ENCODE measurements around the gene PCLAF.
A peak's percentile ranks its signal among the peaks of the same experiment; 100 is the strongest.

PCLAF gene

GRCh38 chr15:64398575-64398974 lies 17.3 kb upstream of the PCLAF start:
- no peak for TF ChIP-seq TCF12 (IDR thresholded peaks at IDR 0.05; ENCODE audit: low read depth)
- no peak for TF ChIP-seq FOXM1 (IDR thresholded peaks at IDR 0.05; ENCODE audit: borderline replicate concordance, low read depth)
- TF ChIP-seq EGR1 (IDR thresholded peaks at IDR 0.05) = no peak
- TF ChIP-seq RAD21 (IDR thresholded peaks at IDR 0.05; ENCODE audit: low read depth) = no peak
- TF ChIP-seq, protein P1, sequence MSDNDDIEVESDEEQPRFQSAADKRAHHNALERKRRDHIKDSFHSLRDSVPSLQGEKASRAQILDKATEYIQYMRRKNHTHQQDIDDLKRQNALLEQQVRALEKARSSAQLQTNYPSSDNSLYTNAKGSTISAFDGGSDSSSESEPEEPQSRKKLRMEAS (IDR thresholded peaks at IDR 0.05) = no peak
- TF ChIP-seq YY1 (IDR thresholded peaks at IDR 0.05; ENCODE audit: low read depth) = no peak
- TF ChIP-seq TEAD4 (IDR thresholded peaks at IDR 0.05) = no peak
- TF ChIP-seq, protein P2, sequence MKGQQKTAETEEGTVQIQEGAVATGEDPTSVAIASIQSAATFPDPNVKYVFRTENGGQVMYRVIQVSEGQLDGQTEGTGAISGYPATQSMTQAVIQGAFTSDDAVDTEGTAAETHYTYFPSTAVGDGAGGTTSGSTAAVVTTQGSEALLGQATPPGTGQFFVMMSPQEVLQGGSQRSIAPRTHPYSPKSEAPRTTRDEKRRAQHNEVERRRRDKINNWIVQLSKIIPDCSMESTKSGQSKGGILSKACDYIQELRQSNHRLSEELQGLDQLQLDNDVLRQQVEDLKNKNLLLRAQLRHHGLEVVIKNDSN (IDR thresholded peaks at IDR 0.05) = no peak
- no peak for TF ChIP-seq NFIC (IDR thresholded peaks at IDR 0.05)
- no peak for TF ChIP-seq CEBPB (IDR thresholded peaks at IDR 0.05)
- TF ChIP-seq ZBTB7A (IDR thresholded peaks at IDR 0.05; ENCODE audit: low read depth) = no peak
- no peak for TF ChIP-seq EP300 (IDR thresholded peaks at IDR 0.05; ENCODE audit: borderline replicate concordance)
- TF ChIP-seq TAF1 (IDR thresholded peaks at IDR 0.05; ENCODE audit: low read depth) = no peak
- TF ChIP-seq REST (IDR thresholded peaks at IDR 0.05; ENCODE audit: low read depth) = no peak
- no peak for TF ChIP-seq CREB1 (IDR thresholded peaks at IDR 0.05; ENCODE audit: low read depth)

DNA sequence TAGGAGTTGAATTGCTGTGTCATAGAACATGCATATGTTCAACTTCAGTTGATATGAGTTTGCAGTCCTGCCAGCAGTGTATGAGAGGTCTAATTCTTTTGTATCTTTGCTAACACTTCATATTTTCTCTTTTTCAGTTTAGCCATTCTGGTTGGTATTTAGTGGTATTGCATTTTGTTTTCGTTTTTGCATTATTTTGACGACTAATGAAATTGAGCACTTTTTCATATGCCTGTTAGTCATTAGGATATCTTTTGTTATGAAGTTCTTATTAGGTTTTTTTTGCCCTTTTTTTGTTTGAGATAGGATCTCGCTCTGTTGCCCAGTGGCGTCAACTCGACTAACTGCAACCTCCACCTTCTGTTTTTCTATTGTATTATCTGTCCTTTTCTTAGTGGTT lies 15.5 kb upstream of the PCLAF start:
- TF ChIP-seq TAF1 (IDR thresholded peaks at IDR 0.05; ENCODE audit: low read depth) = no peak
- TF ChIP-seq ZBTB7A (IDR thresholded peaks at IDR 0.05; ENCODE audit: low read depth) = no peak
- no peak for TF ChIP-seq CREB1 (IDR thresholded peaks at IDR 0.05; ENCODE audit: low read depth)
- no peak for TF ChIP-seq TEAD4 (IDR thresholded peaks at IDR 0.05)
- TF ChIP-seq CEBPB (IDR thresholded peaks at IDR 0.05) = no peak
- TF ChIP-seq YY1 (IDR thresholded peaks at IDR 0.05; ENCODE audit: low read depth) = no peak
- TF ChIP-seq, protein P2 (IDR thresholded peaks at IDR 0.05) = no peak
- TF ChIP-seq TCF12 (IDR thresholded peaks at IDR 0.05; ENCODE audit: low read depth) = no peak

- TF ChIP-seq YY1 (IDR thresholded peaks at IDR 0.05; ENCODE audit: low read depth) (no peak), TEAD4 (IDR thresholded peaks at IDR 0.05) (no peak), TAF1 (IDR thresholded peaks at IDR 0.05; ENCODE audit: low read depth) (no peak)
Measured at GRCh38 chr15:64389036-64389435, 7.8 kb upstream of the PCLAF start.

DNA sequence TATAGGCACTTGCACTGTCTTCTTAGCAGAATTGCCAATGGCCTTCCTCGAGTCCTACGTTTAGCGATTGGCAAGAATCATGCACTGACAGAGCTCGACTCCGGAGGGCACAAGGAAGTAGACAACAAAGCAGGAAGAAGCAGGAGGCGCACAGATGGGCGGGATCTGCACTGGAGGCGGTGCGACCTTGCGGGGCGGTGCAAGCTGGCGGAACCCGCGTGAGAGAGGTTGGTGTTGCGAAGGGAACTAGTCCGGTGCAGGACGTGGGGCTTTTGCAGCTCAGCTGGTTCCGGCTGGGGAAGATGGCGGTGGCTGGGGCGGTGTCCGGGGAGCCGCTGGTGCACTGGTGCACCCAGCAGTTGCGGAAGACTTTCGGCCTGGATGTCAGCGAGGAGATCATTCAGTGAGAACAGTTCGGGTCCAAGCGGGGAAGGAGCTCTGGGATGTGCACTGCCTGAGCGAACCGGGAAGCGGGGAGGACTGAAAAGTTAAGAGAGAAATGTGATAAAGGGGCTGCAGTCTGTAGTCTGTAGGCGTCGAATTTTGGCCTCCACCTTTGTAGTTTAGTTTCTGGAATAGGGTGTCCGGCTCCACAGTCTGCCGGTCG lies 6.4 kb upstream of the PCLAF start, which contains the start of gene TRIP4:
Gene TRIP4, plus strand, starts transcription at position 275 of the 607 bp plus-strand sequence. Its CDS starts 28 bp downstream, at position 303.
- no peak; the same call in 1 of the 2 replicates for TF ChIP-seq NFIC (IDR thresholded peaks at IDR 0.05)
- TF ChIP-seq TEAD4 (IDR thresholded peaks at IDR 0.05) = peak; percentile 61
- TF ChIP-seq CEBPB (IDR thresholded peaks at IDR 0.05) = no peak; the same call in 1 of the 2 replicates
- TF ChIP-seq RAD21 (IDR thresholded peaks at IDR 0.05; ENCODE audit: low read depth) = no peak
- TF ChIP-seq TCF12 (IDR thresholded peaks at IDR 0.05; ENCODE audit: low read depth) = peak; percentile 85
- TF ChIP-seq ZBTB7A (IDR thresholded peaks at IDR 0.05; ENCODE audit: low read depth) = no peak
- TF ChIP-seq, protein P2 (IDR thresholded peaks at IDR 0.05) = peak; percentile 88
- peak; percentile 58; the same call in 1 of the 2 replicates for TF ChIP-seq EP300 (IDR thresholded peaks at IDR 0.05; ENCODE audit: borderline replicate concordance)
- TF ChIP-seq, protein P1 (IDR thresholded peaks at IDR 0.05) = peak; percentile 92
- TF ChIP-seq FOXM1 (IDR thresholded peaks at IDR 0.05; ENCODE audit: borderline replicate concordance, low read depth) = no peak
- TF ChIP-seq YY1 (IDR thresholded peaks at IDR 0.05; ENCODE audit: low read depth) = peak; percentile 98
- peak; percentile 98 for TF ChIP-seq TAF1 (IDR thresholded peaks at IDR 0.05; ENCODE audit: low read depth)
- no peak for TF ChIP-seq CREB1 (IDR thresholded peaks at IDR 0.05; ENCODE audit: low read depth)
- TF ChIP-seq REST (IDR thresholded peaks at IDR 0.05; ENCODE audit: low read depth) = no peak

GRCh38 chr15:64386291-64386690 lies 5.0 kb upstream of the PCLAF start:
- no peak for TF ChIP-seq TCF12 (IDR thresholded peaks at IDR 0.05; ENCODE audit: low read depth)
- no peak for TF ChIP-seq ZBTB7A (IDR thresholded peaks at IDR 0.05; ENCODE audit: low read depth)
- TF ChIP-seq FOXM1 (IDR thresholded peaks at IDR 0.05; ENCODE audit: borderline replicate concordance, low read depth) = no peak
- TF ChIP-seq, protein P1 (IDR thresholded peaks at IDR 0.05) = no peak
- TF ChIP-seq YY1 (IDR thresholded peaks at IDR 0.05; ENCODE audit: low read depth) = no peak
- no peak for TF ChIP-seq TAF1 (IDR thresholded peaks at IDR 0.05; ENCODE audit: low read depth)
- TF ChIP-seq RAD21 (IDR thresholded peaks at IDR 0.05; ENCODE audit: low read depth) = no peak
- TF ChIP-seq REST (IDR thresholded peaks at IDR 0.05; ENCODE audit: low read depth) = no peak
- TF ChIP-seq, protein P2 (IDR thresholded peaks at IDR 0.05) = no peak
- no peak for TF ChIP-seq CEBPB (IDR thresholded peaks at IDR 0.05)
- TF ChIP-seq EGR1 (IDR thresholded peaks at IDR 0.05) = no peak
- no peak for TF ChIP-seq CREB1 (IDR thresholded peaks at IDR 0.05; ENCODE audit: low read depth)
- no peak for TF ChIP-seq EP300 (IDR thresholded peaks at IDR 0.05; ENCODE audit: borderline replicate concordance)
- TF ChIP-seq TEAD4 (IDR thresholded peaks at IDR 0.05) = no peak
- TF ChIP-seq NFIC (IDR thresholded peaks at IDR 0.05) = no peak

All from Ishikawa (cell line).